ENCODE results near the gene HOXB1.

The HOXB1 gene

GRCh38 chr17:48549914-48550501 lies 19.2 kb upstream of the HOXB1 start:
- H3K27me3 ChIP-seq, result peaks cover 87% of the 10 kb centered on the region
- H3K4me1 ChIP-seq (ENCODE audit: control insufficient read depth in 1 of 2, insufficient read depth in 1 of 2, low read depth in 1 of 2, low read length in 1 of 2), result no peaks in the 10 kb centered on the region
- no peaks in the 10 kb centered on the region for H3K9me3 ChIP-seq
- TF ChIP-seq, protein P1, sequence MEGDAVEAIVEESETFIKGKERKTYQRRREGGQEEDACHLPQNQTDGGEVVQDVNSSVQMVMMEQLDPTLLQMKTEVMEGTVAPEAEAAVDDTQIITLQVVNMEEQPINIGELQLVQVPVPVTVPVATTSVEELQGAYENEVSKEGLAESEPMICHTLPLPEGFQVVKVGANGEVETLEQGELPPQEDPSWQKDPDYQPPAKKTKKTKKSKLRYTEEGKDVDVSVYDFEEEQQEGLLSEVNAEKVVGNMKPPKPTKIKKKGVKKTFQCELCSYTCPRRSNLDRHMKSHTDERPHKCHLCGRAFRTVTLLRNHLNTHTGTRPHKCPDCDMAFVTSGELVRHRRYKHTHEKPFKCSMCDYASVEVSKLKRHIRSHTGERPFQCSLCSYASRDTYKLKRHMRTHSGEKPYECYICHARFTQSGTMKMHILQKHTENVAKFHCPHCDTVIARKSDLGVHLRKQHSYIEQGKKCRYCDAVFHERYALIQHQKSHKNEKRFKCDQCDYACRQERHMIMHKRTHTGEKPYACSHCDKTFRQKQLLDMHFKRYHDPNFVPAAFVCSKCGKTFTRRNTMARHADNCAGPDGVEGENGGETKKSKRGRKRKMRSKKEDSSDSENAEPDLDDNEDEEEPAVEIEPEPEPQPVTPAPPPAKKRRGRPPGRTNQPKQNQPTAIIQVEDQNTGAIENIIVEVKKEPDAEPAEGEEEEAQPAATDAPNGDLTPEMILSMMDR (IDR thresholded peaks at IDR 0.05), result no peak
- H3K36me3 ChIP-seq, result no peaks in the 10 kb centered on the region
- no peak overlapping the region for H3K27ac ChIP-seq
- no peak overlapping the region for H3K4me3 ChIP-seq (ENCODE audit: low read depth in 1 of 2, low read length in 1 of 2)

DNA sequence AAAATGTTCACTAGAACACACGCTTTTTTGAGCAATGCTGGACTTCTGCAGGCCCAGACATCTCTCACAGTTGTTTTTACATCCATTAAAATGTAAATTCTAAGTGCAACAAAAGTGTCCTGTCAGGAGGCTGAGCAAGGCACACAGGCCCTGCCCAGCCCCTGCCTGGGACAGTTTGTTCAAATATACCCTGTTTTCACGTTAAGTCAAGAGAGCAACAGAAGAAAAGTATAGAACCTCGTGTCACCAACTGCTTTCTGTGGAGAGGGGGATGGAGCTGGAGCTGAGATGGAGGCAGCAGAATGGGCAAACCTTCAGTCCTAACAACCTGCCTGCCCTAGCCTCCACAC lies 18.4 kb upstream of the HOXB1 start:
- H3K4me1 ChIP-seq (ENCODE audit: control insufficient read depth in 1 of 2, insufficient read depth in 1 of 2, low read depth in 1 of 2, low read length in 1 of 2), result no peaks in the 10 kb centered on the region
- peaks cover 87% of the 10 kb centered on the region for H3K27me3 ChIP-seq
- no peak overlapping the region for H3K27ac ChIP-seq
- no peaks in the 10 kb centered on the region for H3K9me3 ChIP-seq
- TF ChIP-seq, protein P1 (IDR thresholded peaks at IDR 0.05), result no peak
- H3K4me3 ChIP-seq (ENCODE audit: low read depth in 1 of 2, low read length in 1 of 2), result no peak overlapping the region
- no peaks in the 10 kb centered on the region for H3K36me3 ChIP-seq

- peaks cover 87% of the 10 kb centered on the region for H3K27me3 ChIP-seq
- H3K36me3 ChIP-seq, result no peaks in the 10 kb centered on the region
- H3K4me1 ChIP-seq (ENCODE audit: control insufficient read depth in 1 of 2, insufficient read depth in 1 of 2, low read depth in 1 of 2, low read length in 1 of 2), result no peaks in the 10 kb centered on the region
- no peak overlapping the region for H3K27ac ChIP-seq
- TF ChIP-seq, protein P1 (IDR thresholded peaks at IDR 0.05), result no peak
- H3K4me3 ChIP-seq (ENCODE audit: low read depth in 1 of 2, low read length in 1 of 2), result no peak overlapping the region
- no peaks in the 10 kb centered on the region for H3K9me3 ChIP-seq
Observed at GRCh38 chr17:48548523-48549280, 17.9 kb upstream of the HOXB1 start.

DNA sequence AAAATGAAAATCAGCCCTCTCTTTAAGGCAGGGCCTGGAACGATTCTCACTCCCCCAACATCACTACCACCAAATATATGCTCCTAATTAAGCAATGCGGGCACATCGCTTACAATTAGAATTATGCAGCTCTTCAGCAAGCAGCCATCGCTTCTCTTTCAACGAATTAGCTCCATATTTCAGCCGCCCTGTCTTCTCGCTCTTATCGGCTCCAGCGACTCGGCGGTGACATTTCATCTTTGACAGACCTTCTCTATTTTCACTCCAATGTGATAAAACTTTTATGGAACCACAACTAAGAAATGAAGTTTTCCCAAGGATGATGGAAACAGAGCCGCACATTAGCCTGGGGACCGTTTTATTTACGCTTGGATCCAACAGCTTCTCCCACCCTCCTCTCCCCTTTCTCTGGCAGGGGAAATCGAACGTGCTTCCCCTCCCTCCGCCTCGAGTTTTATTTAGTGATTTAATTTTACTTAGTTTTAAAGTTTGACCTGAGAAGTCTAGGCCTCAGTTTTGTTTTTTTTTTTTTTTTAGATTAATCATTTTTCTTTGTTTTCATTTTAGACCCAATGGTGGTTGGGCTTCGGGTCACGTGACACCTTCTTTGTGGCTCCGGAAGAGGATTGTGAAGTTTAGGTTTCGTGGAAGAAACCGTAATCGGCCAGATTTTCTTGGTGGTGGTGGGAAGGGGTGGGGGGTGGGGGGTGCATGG lies 17.2 kb upstream of the HOXB1 start:
- Histone ChIP-seq H3K4me3 (ENCODE audit: low read depth in 1 of 2, low read length in 1 of 2) (no peak overlapping the region), H3K36me3 (no peaks in the 10 kb centered on the region), H3K9me3 (no peaks in the 10 kb centered on the region), H3K4me1 (ENCODE audit: control insufficient read depth in 1 of 2, insufficient read depth in 1 of 2, low read depth in 1 of 2, low read length in 1 of 2) (peaks cover 0 to 5% of the 10 kb centered on the region in 2 experiments), H3K27ac (no peak overlapping the region), H3K27me3 (peaks cover 87% of the 10 kb centered on the region)
- TF ChIP-seq, protein P1 (IDR thresholded peaks at IDR 0.05), result no peak

- TF ChIP-seq, protein P1 (IDR thresholded peaks at IDR 0.05), result no peak
- Histone ChIP-seq H3K27me3 (peaks cover 87% of the 10 kb centered on the region), H3K4me1 (ENCODE audit: control insufficient read depth in 1 of 2, insufficient read depth in 1 of 2, low read depth in 1 of 2, low read length in 1 of 2) (peaks cover 0 to 5% of the 10 kb centered on the region in 2 experiments), H3K4me3 (ENCODE audit: low read depth in 1 of 2, low read length in 1 of 2) (no peak overlapping the region), H3K9me3 (no peaks in the 10 kb centered on the region), H3K36me3 (no peaks in the 10 kb centered on the region), H3K27ac (no peak overlapping the region)
Observed at GRCh38 chr17:48546924-48547807, 16.4 kb upstream of the HOXB1 start.
